H1 (cell line): Measurements from ENCODE around the gene SPATS2L. TPM values are rescaled to one million over a fixed set of nuclear protein-coding genes. Genes with fewer than 3 reads are reported as not detected.

Source experiments
- CTCF ChIA-PET: fragments of 300-600 bp; sonication (Branson Sonifier 250); formaldehyde crosslinking; loops from one replicate; lab custom pipeline; 2021; ENCODE audit not compliant: partially characterized antibody; lab: Charles Lee
- POLR2A ChIA-PET: fragments of 300-600 bp; sonication (Branson Sonifier 250); formaldehyde crosslinking; loops from one replicate; lab custom pipeline; 2021; ENCODE audit warnings: inconsistent platforms; ENCODE audit not compliant: partially characterized antibody; lab: Charles Lee
- DNase-seq, 2 experiments: peaks; one replicate each; pipeline versions ENCODE4 v3.0.0 to v3.0.0-alpha.2; 2010 to 2022; ENCODE audit warnings: low spot score in 2 of 2, low read depth in 1 of 2, mixed read lengths in 1 of 2
- FAIRE-seq: peaks from 2 replicates; lab custom pipeline; 2011; peaks lifted over from hg19 to GRCh38; lab: Jason Lieb, UNC
- H2AFZ ChIP-seq: 2 replicates; pipeline ENCODE4 v1.8.1; 2012; ENCODE audit warnings: low read length, inconsistent platforms
- H2AK5ac ChIP-seq: 2 replicates; pipeline ENCODE4 v1.6.1; 2013; ENCODE audit warnings: low read depth, low read length
- H2BK120ac ChIP-seq: replicated peaks from 2 replicates; pipeline ENCODE3; 2013; ENCODE audit warnings: low read depth, low read length, inconsistent platforms
- H2BK12ac ChIP-seq: 2 replicates; pipeline ENCODE4 v1.6.1; 2013; ENCODE audit warnings: low read depth, low read length
- H2BK15ac ChIP-seq: 2 replicates; pipeline ENCODE4 v1.6.1; 2013; ENCODE audit warnings: low read length
- H2BK20ac ChIP-seq: 2 replicates; pipeline ENCODE4 v1.6.1; 2013; ENCODE audit warnings: low read length
- H2BK5ac ChIP-seq: 2 replicates; pipeline ENCODE4 v1.6.1; 2013; ENCODE audit warnings: low read depth, low read length
- H3K14ac ChIP-seq: 2 replicates; pipeline ENCODE4 v1.6.1; 2013; ENCODE audit warnings: inconsistent platforms; ENCODE audit not compliant: insufficient read length
- H3K18ac ChIP-seq: 2 replicates; pipeline ENCODE4 v1.6.1; 2013; ENCODE audit warnings: low read length; ENCODE audit errors: extremely low read depth
- H3K23ac ChIP-seq: 2 replicates; pipeline ENCODE4 v1.6.1; 2013; ENCODE audit warnings: inconsistent platforms; ENCODE audit not compliant: insufficient read length
- H3K23me2 ChIP-seq: 2 replicates; pipeline ENCODE4 v1.6.1; 2013; ENCODE audit warnings: low read depth, low read length
- H3K27ac ChIP-seq: 2 replicates; pipeline ENCODE4 v1.6.1; 2011; ENCODE audit warnings: low read depth, low read length, inconsistent platforms
- H3K27me3 ChIP-seq, 4 experiments: replicated peaks in 1 of 4; 1 replicate in 1 of 4; 2 replicates in 3 of 4; pipeline versions ENCODE4 v1.6.1 to v1.8.1; 2011 to 2013; ENCODE audit warnings: low read length in 3 of 4, mild to moderate bottlenecking in 3 of 4, inconsistent platforms in 2 of 4, mixed read lengths in 2 of 4, moderate library complexity in 1 of 4; ENCODE audit not compliant: control insufficient read depth in 3 of 4, insufficient read depth in 3 of 4; ENCODE audit errors: extremely low read depth in 1 of 4
- H3K36me3 ChIP-seq, 4 experiments: 2 replicates each; pipeline versions ENCODE4 v1.6.1 to v1.8.1; 2011 to 2013; ENCODE audit warnings: mild to moderate bottlenecking in 4 of 4, low read length in 3 of 4, moderate library complexity in 2 of 4, control low read depth in 1 of 4, inconsistent platforms in 1 of 4; ENCODE audit not compliant: insufficient read depth in 4 of 4, control insufficient read depth in 2 of 4
- H3K4ac ChIP-seq: replicated peaks from 2 replicates; pipeline ENCODE3; 2013; ENCODE audit warnings: low read length, low read depth, mixed read lengths, inconsistent platforms; ENCODE audit not compliant: insufficient read length
- H3K4me1 ChIP-seq, 4 experiments: replicated peaks in 1 of 4; 1 replicate in 1 of 4; 2 replicates in 3 of 4; pipeline versions ENCODE4 v1.6.1 to v1.8.1; 2011 to 2013; ENCODE audit warnings: low read length in 3 of 4, inconsistent platforms in 2 of 4, mixed read lengths in 1 of 4; ENCODE audit not compliant: insufficient read depth in 4 of 4, control insufficient read depth in 3 of 4
- H3K4me2 ChIP-seq, 2 experiments: 2 replicates each; pipeline versions ENCODE4 v1.6.1 to v1.8.1; 2011 to 2013; ENCODE audit warnings: low read depth in 2 of 2, low read length in 2 of 2, control low read depth in 1 of 2, inconsistent platforms in 1 of 2, mild to moderate bottlenecking in 1 of 2; ENCODE audit not compliant: insufficient read depth in 1 of 2
- H3K4me3 ChIP-seq, 4 experiments: fragments of 200-600, 300-600 bp in 1 of 4; sonication (generic), shearing (Covaris generic), sonication (Bioruptor Twin) in 1 of 4; 2 replicates each; pipeline versions ENCODE4 v1.5.1 to v1.8.1; 2011 to 2016; ENCODE audit warnings: low read length in 4 of 4, low read depth in 3 of 4, control low read depth in 2 of 4, inconsistent platforms in 2 of 4, mild to moderate bottlenecking in 2 of 4, mixed read lengths in 1 of 4, moderate library complexity in 1 of 4; ENCODE audit not compliant: insufficient read depth in 2 of 4; ENCODE audit errors: extremely low read depth in 1 of 4
- H3K56ac ChIP-seq: replicated peaks from 2 replicates; pipeline ENCODE3; 2013; ENCODE audit warnings: low read depth, mild to moderate bottlenecking, mixed read lengths, low read length, inconsistent platforms; ENCODE audit not compliant: insufficient read length
- H3K79me1 ChIP-seq: 2 replicates; pipeline ENCODE4 v1.6.1; 2013; ENCODE audit warnings: low read depth, low read length, control low read depth
- H3K79me2 ChIP-seq, 2 experiments: 2 replicates each; pipeline versions ENCODE4 v1.6.1 to v1.8.1; 2012 to 2013; ENCODE audit warnings: low read length in 2 of 2, mild to moderate bottlenecking in 2 of 2, inconsistent platforms in 1 of 2; ENCODE audit not compliant: insufficient read depth in 2 of 2, control insufficient read depth in 1 of 2
- H3K9ac ChIP-seq, 4 experiments: replicated peaks in 1 of 4; 1 replicate in 1 of 4; 2 replicates in 3 of 4; pipeline versions ENCODE4 v1.6.1 to v1.8.1; 2011 to 2013; ENCODE audit warnings: low read depth in 3 of 4, low read length in 3 of 4, control low read depth in 2 of 4, mild to moderate bottlenecking in 2 of 4, moderate library complexity in 2 of 4, inconsistent platforms in 1 of 4; ENCODE audit errors: extremely low read depth in 1 of 4
- H3K9me3 ChIP-seq, 2 experiments: 2 replicates each; pipeline versions ENCODE4 v1.6.1 to v1.8.1; 2012 to 2013; ENCODE audit warnings: mild to moderate bottlenecking in 2 of 2, moderate library complexity in 2 of 2, control low read depth in 1 of 2, inconsistent platforms in 1 of 2, low read depth in 1 of 2, low read length in 1 of 2, mixed read lengths in 1 of 2; ENCODE audit not compliant: insufficient read depth in 2 of 2
- H4K20me1 ChIP-seq, 2 experiments: replicated peaks in 1 of 2; 2 replicates each; pipeline versions ENCODE3 to v1.8.1; 2011 to 2013; ENCODE audit warnings: inconsistent platforms in 2 of 2, low read length in 2 of 2, mild to moderate bottlenecking in 1 of 2; ENCODE audit not compliant: insufficient read depth in 2 of 2, control insufficient read depth in 1 of 2
- H4K5ac ChIP-seq: 2 replicates; pipeline ENCODE4 v1.6.1; 2013; ENCODE audit warnings: low read length, low read depth, mixed read lengths, inconsistent platforms; ENCODE audit not compliant: insufficient read length
- H4K8ac ChIP-seq: 2 replicates; pipeline ENCODE4 v1.8.0; 2013; ENCODE audit warnings: mild to moderate bottlenecking, moderate library complexity, low read length, inconsistent platforms; ENCODE audit not compliant: insufficient read depth; ENCODE audit errors: extremely low read depth
- H4K91ac ChIP-seq: replicated peaks from 2 replicates; pipeline ENCODE3; 2013; ENCODE audit warnings: low read length, mixed read lengths, inconsistent platforms; ENCODE audit not compliant: insufficient read length
- ASH2L ChIP-seq: fragments of 200-600, 300-600 bp; sonication (generic); IDR thresholded peaks from one replicate; pipeline ENCODE4 v1.7.1; 2017; ENCODE audit warnings: low read length
- BACH1 ChIP-seq: IDR thresholded peaks from 2 replicates; pipeline ENCODE4 v1.6.1; 2012; ENCODE audit warnings: low read length, improper control_type of control experiment
- CBX5 ChIP-seq: fragments of 300-800, 300-1000 bp; sonication (generic); IDR thresholded peaks from 2 replicates; pipeline ENCODE4 v1.7.1; 2016; ENCODE audit warnings: antibody characterized with exemption, low read length, low read depth
- CHD1 ChIP-seq: IDR thresholded peaks from 2 replicates; pipeline ENCODE4 v1.6.1; 2012; ENCODE audit warnings: low read depth, low read length, improper control_type of control experiment
- CHD2 ChIP-seq: IDR thresholded peaks from 2 replicates; pipeline ENCODE4 v1.6.1; 2012; ENCODE audit warnings: low read length, improper control_type of control experiment
- FOSL1 ChIP-seq: IDR thresholded peaks from 2 replicates; pipeline ENCODE4 v1.6.1; 2011; ENCODE audit warnings: mild to moderate bottlenecking, low read depth, low read length, moderate library complexity; ENCODE audit not compliant: insufficient read depth
- HDAC6 ChIP-seq: IDR thresholded peaks from one replicate; pipeline ENCODE4 v1.7.1; 2012; ENCODE audit warnings: low read depth, mild to moderate bottlenecking, inconsistent platforms, low read length, moderate library complexity
- KDM1A ChIP-seq: fragments of 200-600, 300-600 bp; sonication (generic); IDR thresholded peaks from 2 replicates; pipeline ENCODE4 v1.7.1; 2016; ENCODE audit warnings: mild to moderate bottlenecking, low read length, borderline replicate concordance
- NANOG ChIP-seq: IDR thresholded peaks from 2 replicates; pipeline ENCODE4 v1.6.1; 2011; ENCODE audit warnings: low read length, low read depth, mild to moderate bottlenecking, inconsistent platforms; ENCODE audit not compliant: insufficient read depth, poor library complexity, severe bottlenecking
- POLR2A ChIP-seq, 2 experiments: IDR thresholded peaks; 1 replicate in 1 of 2; 2 replicates in 1 of 2; pipeline ENCODE4 v1.6.1; 2011; ENCODE audit warnings: low read depth in 2 of 2, low read length in 2 of 2, mild to moderate bottlenecking in 2 of 2; ENCODE audit errors: control extremely low read depth in 1 of 2
- RBBP5 ChIP-seq: IDR thresholded peaks from 2 replicates; pipeline ENCODE4 v1.7.1; 2012; ENCODE audit warnings: low read depth, mild to moderate bottlenecking, inconsistent platforms, low read length, moderate library complexity, borderline replicate concordance
- TCF12 ChIP-seq: IDR thresholded peaks from 2 replicates; pipeline ENCODE4 v1.6.1; 2011; ENCODE audit warnings: low read depth, mild to moderate bottlenecking, low read length
- WGBS, 2 experiments: shearing (Covaris generic) in 1 of 2; methylation state at CpG; one replicate each; pipeline versions ENCODE4 v1.1.6 to v1.1.7; 2013 to 2015; ENCODE audit warnings: low lambda C conversion rate in 2 of 2, mixed read lengths in 2 of 2, inconsistent platforms in 1 of 2, low coverage in 1 of 2, missing lambda C conversion rate in 1 of 2; ENCODE audit not compliant: insufficient replicate concordance in 2 of 2, insufficient coverage in 1 of 2, insufficient read length in 1 of 2; ENCODE audit errors: extremely low coverage in 1 of 2, missing lambda C conversion rate in 1 of 2; 5-methylcytosine and 5-hydroxymethylcytosine counted together
- polyA plus RNA-seq, 7 experiments: library from polyadenylated mRNA; depleted of rRNA in 3 of 7; stranded (reverse) in 5 of 7; unstranded in 2 of 7; fragments of >200 nt in 5 of 7; fragments of 200-250 nt in 2 of 7; gene quantifications; 1 replicate in 5 of 7; 2 replicates in 1 of 7; 4 replicates in 1 of 7; pipeline versions ENCODE4 v1.2.1 to v1.2.3, GENCODE V29; 2011 to 2013; ENCODE audit warnings: missing spikeins in 2 of 7, mixed read lengths in 2 of 7
- total RNA-seq: library from RNA; stranded (reverse); fragmentation: NEBNext Ultra II Directional; extraction: Animal tissue kit (Norgen Biotek cat#: 25700); gene quantifications from 2 replicates; pipeline ENCODE4 v1.2.1, GENCODE V29; 2021

Gene SPATS2L
- total and polyA plus RNA-seq, 2 of the 8 experiments (the other 6 are each of a cell fraction or from before 2014, with no cell fraction given) = 67.3 to 189 TPM

DNA sequence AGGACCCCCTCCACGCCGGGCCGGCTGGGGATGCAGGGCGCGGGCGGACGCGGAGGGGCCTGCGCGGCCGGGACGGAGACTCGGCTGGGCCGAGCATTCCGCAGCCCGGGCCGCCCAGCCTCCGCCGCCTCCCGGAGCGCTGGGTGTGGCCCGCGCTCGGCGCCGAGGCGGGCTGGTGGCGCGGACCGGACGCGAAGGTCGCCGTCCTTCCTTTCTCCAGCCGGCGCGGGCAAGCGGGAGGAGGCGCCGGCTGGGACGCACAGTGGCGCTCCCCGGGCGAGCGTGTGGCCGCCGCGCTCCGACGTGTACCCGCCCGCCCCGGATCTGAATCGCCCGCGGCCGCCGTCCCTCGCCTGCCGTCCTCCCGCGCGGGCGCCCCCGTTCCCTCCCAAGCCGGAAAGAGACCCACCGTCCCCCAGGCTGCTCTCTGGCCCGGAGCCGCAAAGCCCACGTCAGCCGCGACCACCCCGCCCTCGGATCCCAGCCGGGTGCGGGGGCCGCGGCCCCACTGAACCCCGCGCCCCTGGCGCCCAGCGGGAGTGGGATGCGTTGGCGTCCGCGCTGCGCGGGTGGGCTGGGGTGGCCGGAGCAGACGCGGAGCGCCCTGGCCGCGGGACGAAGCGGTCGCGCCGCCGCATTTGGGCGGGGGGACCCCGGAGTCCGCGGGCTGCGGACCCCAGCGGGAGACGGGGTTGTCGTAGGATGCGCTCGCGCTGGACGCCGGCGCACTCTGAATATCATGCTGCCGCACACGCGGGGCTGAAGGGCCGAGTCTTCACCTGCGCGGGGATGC, 634 bp downstream of the SPATS2L start:
- H3K4me1 ChIP-seq = peaks cover 12 to 25% (median 16%) of the 10 kb centered on the region in 4 experiments; a peak in 6 of 7 replicates
- H2BK15ac ChIP-seq = no peak overlapping the region
- H3K23me2 ChIP-seq = peaks cover 9% of the 10 kb centered on the region
- H2BK120ac ChIP-seq = no peak overlapping the region
- H3K18ac ChIP-seq = peak overlapping the region; percentile 86
- H3K23ac ChIP-seq = no peak overlapping the region
- H2BK12ac ChIP-seq = no peak overlapping the region
- H3K36me3 ChIP-seq = no peaks in the 10 kb centered on the region; a peak in 1 of 8 replicates
- peak overlapping the region; percentile 78 for H4K91ac ChIP-seq
- peak overlapping the region; percentile 71; the same call in 1 of the 2 replicates for H2BK5ac ChIP-seq
- H3K79me2 ChIP-seq = peaks cover 36 to 70% of the 10 kb centered on the region in 2 experiments
- H3K9ac ChIP-seq = peak overlapping the region; percentile 64 to 93 (median 79); a peak in 6 of 7 replicates
- no peak overlapping the region for H2AK5ac ChIP-seq
- no peaks in the 10 kb centered on the region for H3K27me3 ChIP-seq
- peak overlapping the region; percentile 69 for H4K5ac ChIP-seq
- ChIA-PET CTCF (interaction anchor here (0.7 to 1.9 kb wide), 2 partner anchors 321 to 327 kb away, joined by 4 to 7 read pairs; no protein-coding TSS in a partner anchor), POLR2A (interaction anchor here (0.6 to 1.9 kb wide), 9 partner anchors 16 to 422 kb away, joined by 3 to 6 read pairs (median 4); no protein-coding TSS in a partner anchor)
- WGBS, 2 experiments = 1% methylated on average over 24 of the region's 120 CpGs; no CpG with 5 or more reads in 1 of the 2 experiments
- H4K20me1 ChIP-seq = no peaks in the 10 kb centered on the region
- H2BK20ac ChIP-seq = no peak overlapping the region
- H3K27ac ChIP-seq = peak overlapping the region; percentile 71; the same call in 1 of the 2 replicates
- no peaks in the 10 kb centered on the region for H3K9me3 ChIP-seq
- FAIRE-seq (no peak), DNase-seq (peak in 1 of 2 experiments; percentile 60)
- H3K79me1 ChIP-seq = peaks cover 4% of the 10 kb centered on the region
- no peak overlapping the region for H3K14ac ChIP-seq
- peak overlapping the region; percentile 74 to 95 for H3K4me2 ChIP-seq
- H3K4me3 ChIP-seq = peak overlapping the region; percentile 75 to 87 (median 80)
- H3K56ac ChIP-seq = peak overlapping the region; percentile 22
- H4K8ac ChIP-seq = peak overlapping the region; percentile 86
- no peak overlapping the region for H3K4ac ChIP-seq
- no peak overlapping the region for H2AFZ ChIP-seq
- TF ChIP-seq CHD1 = no peak
- no peak for TF ChIP-seq HDAC6
- no peak; the same call in 1 of the 2 replicates for TF ChIP-seq BACH1
- TF ChIP-seq POLR2A (IDR thresholded peaks at IDR 0.05; ENCODE audit: control extremely low read depth in 1 of 2, low read depth in 2 of 2, low read length in 2 of 2) = peak; percentile 11 to 48; a peak in 2 of 3 replicates
- no peak for TF ChIP-seq TCF12
- TF ChIP-seq ASH2L = peak; percentile 77
- TF ChIP-seq RBBP5 = peak; percentile 73; the same call in 1 of the 2 replicates
- no peak for TF ChIP-seq NANOG
- no peak for TF ChIP-seq CBX5
- TF ChIP-seq CHD2 = no peak
- no peak for TF ChIP-seq FOSL1
- no peak for TF ChIP-seq KDM1A
